Liver (tissue), 9 donors: ENCODE results near the gene IFIT3. TPM values are rescaled to one million over a fixed set of nuclear protein-coding genes. Genes with fewer than 3 reads are reported as not detected.
A peak's percentile ranks its signal among the peaks of the same experiment; 100 is the strongest.

Source experiments
- DNase-seq: peaks from one replicate; pipeline ENCODE4 v3.0.0-alpha.2; 2017; ENCODE audit warnings: low spot score
- H3K27ac ChIP-seq, 2 donors: one replicate each; pipeline ENCODE4 v1.7.0; 2013; ENCODE audit warnings: inconsistent platforms in 2 of 2, low read length in 2 of 2, control low read depth in 1 of 2, low read depth in 1 of 2, mild to moderate bottlenecking in 1 of 2
- H3K27me3 ChIP-seq, 4 donors: one replicate each; pipeline versions ENCODE4 v1.6.1 to v1.7.0; 2013; ENCODE audit warnings: low read length in 3 of 4, inconsistent platforms in 1 of 4, mild to moderate bottlenecking in 1 of 4, moderate library complexity in 1 of 4; ENCODE audit not compliant: control insufficient read depth in 4 of 4, insufficient read depth in 4 of 4
- H3K36me3 ChIP-seq, 4 donors: one replicate each; pipeline versions ENCODE4 v1.6.1 to v1.7.0; 2013; ENCODE audit warnings: low read length in 3 of 4, mild to moderate bottlenecking in 3 of 4, low read depth in 1 of 4, moderate library complexity in 1 of 4; ENCODE audit not compliant: control insufficient read depth in 4 of 4, insufficient read depth in 3 of 4
- H3K4me1 ChIP-seq, 4 donors: one replicate each; pipeline versions ENCODE4 v1.6.1 to v1.7.0; 2013; ENCODE audit warnings: low read length in 3 of 4, mild to moderate bottlenecking in 3 of 4, moderate library complexity in 1 of 4; ENCODE audit not compliant: control insufficient read depth in 4 of 4, insufficient read depth in 4 of 4
- H3K4me3 ChIP-seq, 3 donors: one replicate each; pipeline versions ENCODE4 v1.6.1 to v1.7.0; 2013; ENCODE audit warnings: low read length in 3 of 3, control low read depth in 1 of 3, low read depth in 1 of 3, mild to moderate bottlenecking in 1 of 3
- H3K9ac ChIP-seq, 2 donors: one replicate each; pipeline ENCODE4 v1.7.0; 2013; ENCODE audit warnings: low read length in 2 of 2, mild to moderate bottlenecking in 2 of 2, moderate library complexity in 2 of 2, control low read depth in 1 of 2, low read depth in 1 of 2
- H3K9me3 ChIP-seq, 4 donors: one replicate each; pipeline versions ENCODE4 v1.6.1 to v1.7.0; 2013; ENCODE audit warnings: low read length in 3 of 4; ENCODE audit not compliant: control insufficient read depth in 4 of 4
- EGR1 ChIP-seq, 2 donors: IDR thresholded peaks; 2 replicates each; pipeline ENCODE4 v1.6.1; 2016 to 2018; ENCODE audit warnings: antibody characterized with exemption in 2 of 2, low read depth in 2 of 2
- FOXA1 ChIP-seq: IDR thresholded peaks from 2 replicates; pipeline ENCODE4 v1.6.1; 2016; ENCODE audit warnings: antibody characterized with exemption
- GABPA ChIP-seq, 2 donors: IDR thresholded peaks in 1 of 2; conservative IDR thresholded peaks in 1 of 2; 2 replicates each; pipeline ENCODE4 v1.6.1; 2016; ENCODE audit warnings: antibody characterized with exemption in 2 of 2, mild to moderate bottlenecking in 1 of 2, moderate library complexity in 1 of 2
- HNF4A ChIP-seq, 2 donors: conservative IDR thresholded peaks; 2 replicates each; pipeline ENCODE4 v1.6.1; 2016; ENCODE audit warnings: antibody characterized with exemption in 2 of 2, mild to moderate bottlenecking in 2 of 2
- HNF4G ChIP-seq: IDR thresholded peaks from 2 replicates; pipeline ENCODE4 v1.6.1; 2016; ENCODE audit warnings: antibody characterized with exemption
- JUND ChIP-seq, 2 donors: IDR thresholded peaks; 2 replicates each; pipeline ENCODE4 v1.6.1; 2016; ENCODE audit warnings: antibody characterized with exemption in 2 of 2
- NR2F2 ChIP-seq: IDR thresholded peaks from 2 replicates; pipeline ENCODE4 v1.6.1; 2016; ENCODE audit warnings: antibody characterized with exemption
- RXRA ChIP-seq, 2 donors: IDR thresholded peaks; 2 replicates each; pipeline ENCODE4 v1.6.1; 2017 to 2018; ENCODE audit warnings: antibody characterized with exemption in 2 of 2, mild to moderate bottlenecking in 1 of 2
- TAF1 ChIP-seq: conservative IDR thresholded peaks from 2 replicates; pipeline ENCODE4 v1.6.1; 2016; ENCODE audit warnings: antibody characterized with exemption, mild to moderate bottlenecking
- YY1 ChIP-seq: IDR thresholded peaks from 2 replicates; pipeline ENCODE4 v1.6.1; 2016; ENCODE audit warnings: antibody characterized with exemption, mild to moderate bottlenecking
- WGBS: extraction: QIAGEN DNeasy Blood & Tissue Kit; methylation state at CpG from one replicate; pipeline ENCODE4 v1.1.7; 2013; 5-methylcytosine and 5-hydroxymethylcytosine counted together
- polyA plus RNA-seq, 2 donors: library from polyadenylated mRNA; stranded (reverse) in 1 of 2; unstranded in 1 of 2; fragments of 200-250 nt in 1 of 2; fragments of >200 nt in 1 of 2; fragmentation: Nextera tagmentation in 1 of 2; extraction: Ambion mirVana in 1 of 2; gene quantifications; one replicate each; pipeline versions ENCODE4 v1.2.1 to v1.2.3, GENCODE V29; 2013 to 2015
- total RNA-seq, 2 donors: library from RNA; depleted of rRNA; stranded (reverse); fragments of >200 nt; gene quantifications; one replicate each; pipeline ENCODE4 v1.2.3, GENCODE V29; 2014
- TF ChIP-seq, protein P1 (sequence below): IDR thresholded peaks from 2 replicates; pipeline ENCODE4 v1.6.1; 2016; ENCODE audit warnings: antibody characterized with exemption
- TF ChIP-seq, protein P2 (sequence below): IDR thresholded peaks from 2 replicates; pipeline ENCODE4 v1.6.1; 2016; ENCODE audit warnings: antibody characterized with exemption, mild to moderate bottlenecking
- TF ChIP-seq, protein P3 (sequence below): IDR thresholded peaks from 2 replicates; pipeline ENCODE4 v1.6.1; 2016; ENCODE audit warnings: antibody characterized with exemption
- donor health status: healthy.
- donor health status: healthy.
- donor health status: healthy.
- donor health status: healthy.
- donor health status: healthy.

The IFIT3 gene
- total and polyA plus RNA-seq, 4 donors = 9.2 to 11.2 (median 10.4) TPM

DNA sequence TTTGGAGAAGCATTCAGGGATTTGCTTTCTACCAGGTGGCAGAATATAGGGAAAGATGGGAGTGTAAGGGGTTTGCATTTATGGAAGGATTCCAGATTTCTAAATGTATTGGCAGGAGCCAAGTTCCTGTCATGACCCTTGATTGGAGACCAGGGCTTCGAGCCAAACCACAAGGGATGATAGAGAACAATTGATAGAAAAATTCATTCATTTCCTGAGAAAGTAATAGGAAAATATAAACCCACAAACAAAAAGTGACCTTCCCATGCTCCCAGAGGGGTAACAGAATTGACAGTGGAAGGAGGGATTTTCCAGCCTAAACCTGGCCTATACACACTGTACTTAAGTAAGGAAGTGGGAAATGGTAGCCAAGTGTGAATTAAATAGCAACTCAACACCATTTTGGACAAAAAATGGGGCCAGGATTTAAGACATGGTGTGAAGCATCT is 48.4 kb upstream of the IFIT3 start:
- WGBS = 23% methylated on average over 1 of the region's 1 CpG
- no peak for DNase-seq
- Histone ChIP-seq H3K9me3 (no peaks in the 10 kb centered on the region), H3K4me1 (peaks cover 4 to 13% (median 8%) of the 10 kb centered on the region in 4 donors), H3K27me3 (no peaks in the 10 kb centered on the region), H3K27ac (peak overlapping the region; percentile 63 to 74), H3K4me3 (no peak overlapping the region), H3K36me3 (no peaks in the 10 kb centered on the region), H3K9ac (no peak overlapping the region)
- TF ChIP-seq EGR1 (IDR thresholded peaks at IDR 0.05; ENCODE audit: low read depth in 2 of 2) = no peak
- peak; percentile 10 for TF ChIP-seq YY1
- peak; percentile 11 for TF ChIP-seq NR2F2
- no peak for TF ChIP-seq HNF4A (conservative IDR thresholded peaks at IDR 0.05)
- peak in 1 of 2 donors; percentile 13 for TF ChIP-seq RXRA (IDR thresholded peaks at IDR 0.05)
- TF ChIP-seq, protein P1, sequence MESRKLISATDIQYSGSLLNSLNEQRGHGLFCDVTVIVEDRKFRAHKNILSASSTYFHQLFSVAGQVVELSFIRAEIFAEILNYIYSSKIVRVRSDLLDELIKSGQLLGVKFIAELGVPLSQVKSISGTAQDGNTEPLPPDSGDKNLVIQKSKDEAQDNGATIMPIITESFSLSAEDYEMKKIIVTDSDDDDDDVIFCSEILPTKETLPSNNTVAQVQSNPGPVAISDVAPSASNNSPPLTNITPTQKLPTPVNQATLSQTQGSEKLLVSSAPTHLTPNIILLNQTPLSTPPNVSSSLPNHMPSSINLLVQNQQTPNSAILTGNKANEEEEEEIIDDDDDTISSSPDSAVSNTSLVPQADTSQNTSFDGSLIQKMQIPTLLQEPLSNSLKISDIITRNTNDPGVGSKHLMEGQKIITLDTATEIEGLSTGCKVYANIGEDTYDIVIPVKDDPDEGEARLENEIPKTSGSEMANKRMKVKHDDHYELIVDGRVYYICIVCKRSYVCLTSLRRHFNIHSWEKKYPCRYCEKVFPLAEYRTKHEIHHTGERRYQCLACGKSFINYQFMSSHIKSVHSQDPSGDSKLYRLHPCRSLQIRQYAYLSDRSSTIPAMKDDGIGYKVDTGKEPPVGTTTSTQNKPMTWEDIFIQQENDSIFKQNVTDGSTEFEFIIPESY = no peak
- no peak for TF ChIP-seq TAF1

DNA sequence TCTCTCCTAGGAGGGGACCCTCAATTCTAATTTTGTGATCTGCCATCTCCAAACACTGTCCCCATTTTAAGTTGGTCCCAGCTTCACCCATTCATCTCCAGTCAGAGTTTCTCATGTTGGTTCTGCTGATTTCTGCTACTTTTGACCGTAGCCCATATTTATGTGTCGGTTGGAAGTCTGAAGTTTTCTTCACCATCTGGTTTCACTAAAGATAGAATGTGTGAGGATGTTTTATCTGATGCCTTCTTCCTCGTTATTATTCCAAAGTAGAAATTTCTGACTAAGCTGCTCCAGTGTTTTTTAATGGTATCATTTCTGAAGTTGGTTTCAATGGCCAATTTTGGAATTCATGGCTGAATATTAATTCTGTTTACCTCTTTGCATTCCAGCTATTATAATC is 47.3 kb upstream of the IFIT3 start:
- H3K9ac ChIP-seq = no peak overlapping the region
- no peaks in the 10 kb centered on the region for H3K27me3 ChIP-seq
- DNase-seq = no peak
- no peak overlapping the region for H3K4me3 ChIP-seq
- no peak for TF ChIP-seq HNF4G
- TF ChIP-seq, protein P2, sequence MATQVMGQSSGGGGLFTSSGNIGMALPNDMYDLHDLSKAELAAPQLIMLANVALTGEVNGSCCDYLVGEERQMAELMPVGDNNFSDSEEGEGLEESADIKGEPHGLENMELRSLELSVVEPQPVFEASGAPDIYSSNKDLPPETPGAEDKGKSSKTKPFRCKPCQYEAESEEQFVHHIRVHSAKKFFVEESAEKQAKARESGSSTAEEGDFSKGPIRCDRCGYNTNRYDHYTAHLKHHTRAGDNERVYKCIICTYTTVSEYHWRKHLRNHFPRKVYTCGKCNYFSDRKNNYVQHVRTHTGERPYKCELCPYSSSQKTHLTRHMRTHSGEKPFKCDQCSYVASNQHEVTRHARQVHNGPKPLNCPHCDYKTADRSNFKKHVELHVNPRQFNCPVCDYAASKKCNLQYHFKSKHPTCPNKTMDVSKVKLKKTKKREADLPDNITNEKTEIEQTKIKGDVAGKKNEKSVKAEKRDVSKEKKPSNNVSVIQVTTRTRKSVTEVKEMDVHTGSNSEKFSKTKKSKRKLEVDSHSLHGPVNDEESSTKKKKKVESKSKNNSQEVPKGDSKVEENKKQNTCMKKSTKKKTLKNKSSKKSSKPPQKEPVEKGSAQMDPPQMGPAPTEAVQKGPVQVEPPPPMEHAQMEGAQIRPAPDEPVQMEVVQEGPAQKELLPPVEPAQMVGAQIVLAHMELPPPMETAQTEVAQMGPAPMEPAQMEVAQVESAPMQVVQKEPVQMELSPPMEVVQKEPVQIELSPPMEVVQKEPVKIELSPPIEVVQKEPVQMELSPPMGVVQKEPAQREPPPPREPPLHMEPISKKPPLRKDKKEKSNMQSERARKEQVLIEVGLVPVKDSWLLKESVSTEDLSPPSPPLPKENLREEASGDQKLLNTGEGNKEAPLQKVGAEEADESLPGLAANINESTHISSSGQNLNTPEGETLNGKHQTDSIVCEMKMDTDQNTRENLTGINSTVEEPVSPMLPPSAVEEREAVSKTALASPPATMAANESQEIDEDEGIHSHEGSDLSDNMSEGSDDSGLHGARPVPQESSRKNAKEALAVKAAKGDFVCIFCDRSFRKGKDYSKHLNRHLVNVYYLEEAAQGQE = no peak
- no peaks in the 10 kb centered on the region for H3K9me3 ChIP-seq
- no peak overlapping the region for H3K27ac ChIP-seq
- no peaks in the 10 kb centered on the region for H3K36me3 ChIP-seq
- WGBS = 94% methylated on average over 3 of the region's 3 CpGs
- peaks cover 4 to 13% (median 8%) of the 10 kb centered on the region in 4 donors for H3K4me1 ChIP-seq

DNA sequence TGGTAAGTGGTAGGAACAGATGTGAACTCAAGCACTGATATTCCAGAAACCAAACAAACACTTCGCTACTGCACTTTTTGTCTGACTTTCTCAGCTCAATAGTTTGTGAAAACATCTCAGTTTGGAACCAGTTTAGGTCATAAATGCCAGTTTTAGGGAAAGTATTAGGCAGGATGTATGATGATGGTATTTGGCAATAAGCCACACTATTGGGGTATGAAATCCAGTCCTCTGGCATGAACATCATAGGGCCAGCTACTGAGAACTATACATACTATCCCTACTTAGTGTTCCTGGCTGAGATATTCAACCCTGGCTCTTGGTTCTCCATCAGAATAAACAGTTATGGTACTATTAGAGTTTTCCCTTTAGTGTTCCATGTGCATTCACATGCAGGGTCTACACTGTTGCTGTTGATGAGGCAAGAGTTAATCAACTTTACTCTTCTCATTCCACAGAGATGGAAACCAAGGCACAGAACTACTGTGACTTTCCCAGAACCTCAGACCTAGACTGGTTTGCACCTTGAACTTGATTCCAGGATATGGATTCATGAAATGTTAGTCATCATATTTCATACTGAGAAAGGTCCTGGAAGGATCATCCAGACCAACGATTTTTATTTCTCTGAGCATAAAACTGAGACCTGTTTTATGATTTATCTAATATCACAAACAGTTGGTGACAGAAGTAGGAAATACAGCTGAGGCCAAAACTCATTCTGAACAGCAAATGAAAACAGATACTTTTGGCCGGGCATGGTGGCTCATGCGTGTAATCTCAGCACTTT is 46.0 kb upstream of the IFIT3 start:
- WGBS = 85% methylated on average over 4 of the region's 4 CpGs
- Histone ChIP-seq H3K4me3 (no peak overlapping the region), H3K36me3 (no peaks in the 10 kb centered on the region), H3K9ac (no peak overlapping the region), H3K9me3 (no peaks in the 10 kb centered on the region), H3K27me3 (no peaks in the 10 kb centered on the region), H3K4me1 (peaks cover 4 to 13% (median 8%) of the 10 kb centered on the region in 4 donors), H3K27ac (no peak overlapping the region)
- DNase-seq = no peak
- TF ChIP-seq YY1 = no peak
- TF ChIP-seq, protein P1 = no peak
- no peak for TF ChIP-seq FOXA1
- TF ChIP-seq NR2F2 = no peak
- no peak for TF ChIP-seq GABPA (IDR thresholded peaks at IDR 0.05 in 1 of 2, conservative IDR thresholded peaks at IDR 0.05 in 1 of 2)
- TF ChIP-seq, protein P3, sequence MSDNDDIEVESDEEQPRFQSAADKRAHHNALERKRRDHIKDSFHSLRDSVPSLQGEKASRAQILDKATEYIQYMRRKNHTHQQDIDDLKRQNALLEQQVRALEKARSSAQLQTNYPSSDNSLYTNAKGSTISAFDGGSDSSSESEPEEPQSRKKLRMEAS = no peak
- TF ChIP-seq, protein P2 = no peak
- no peak for TF ChIP-seq JUND (IDR thresholded peaks at IDR 0.05)
